ENCODE results near the gene C2CD2L. TPM values are rescaled to one million over a fixed set of nuclear protein-coding genes. Genes with fewer than 3 reads are reported as not detected.
A peak's percentile ranks its signal among the peaks of the same experiment; 100 is the strongest.

Gene C2CD2L
- total RNA-seq, 1 experiment from 2014 or later: 6.4 TPM

DNA sequence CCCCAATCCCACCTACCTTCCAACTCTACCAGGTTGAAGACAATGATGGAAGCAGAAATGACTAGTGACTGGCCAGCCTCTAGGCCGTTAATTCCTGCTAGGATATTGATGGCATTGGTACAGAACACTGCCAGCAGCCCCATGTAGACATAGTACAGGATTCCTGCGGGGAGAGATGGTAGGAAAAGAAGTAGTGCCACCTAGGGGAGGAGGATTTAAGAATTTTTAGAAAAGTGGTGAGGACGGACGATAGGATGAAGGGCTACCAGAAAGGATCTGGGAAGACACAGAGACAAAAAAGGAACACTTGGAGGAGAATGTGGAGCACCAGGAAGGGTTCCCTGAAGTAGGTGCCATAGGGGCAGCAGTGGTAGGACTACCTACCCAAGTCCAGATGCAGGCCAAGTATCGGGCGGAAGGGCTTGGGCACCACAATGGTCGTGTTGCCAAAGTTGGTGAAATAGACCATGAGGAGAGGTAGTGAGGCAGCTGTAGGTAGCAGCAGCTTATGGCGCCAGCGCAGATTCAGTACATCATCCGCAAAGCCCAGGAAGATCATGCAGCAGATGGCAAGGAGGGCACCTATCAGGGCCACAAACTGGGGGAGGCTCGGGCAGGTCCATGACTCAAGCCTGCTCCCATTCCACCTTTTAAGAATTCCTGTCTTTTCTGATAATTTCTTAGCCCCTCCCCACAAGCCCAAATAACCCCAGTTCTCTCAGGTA lies 6.7 kb upstream of the C2CD2L start:
- peaks cover 27% of the 10 kb centered on the region for H3K36me3 Mint-ChIP-seq
- POLR2A ChIA-PET: no interaction called here
- no peaks in the 10 kb centered on the region for H3K27me3 Mint-ChIP-seq (ENCODE audit: low read depth)
- no peak for ATAC-seq
- CTCF ChIA-PET: interaction anchor here (0.6 kb wide), 2 partner anchors 15 to 44 kb away, joined by 3 read pairs; no protein-coding TSS in a partner anchor
- H3K4me1 Mint-ChIP-seq: peaks cover 27% of the 10 kb centered on the region
- no peaks in the 10 kb centered on the region for H3K9me3 Mint-ChIP-seq
- H3K27ac Mint-ChIP-seq: peak overlapping the region; percentile 87
- peak overlapping the region; percentile 92 for H3K4me3 Mint-ChIP-seq
- no peak for DNase-seq (ENCODE audit: low spot score)
- TF ChIP-seq, protein P1, sequence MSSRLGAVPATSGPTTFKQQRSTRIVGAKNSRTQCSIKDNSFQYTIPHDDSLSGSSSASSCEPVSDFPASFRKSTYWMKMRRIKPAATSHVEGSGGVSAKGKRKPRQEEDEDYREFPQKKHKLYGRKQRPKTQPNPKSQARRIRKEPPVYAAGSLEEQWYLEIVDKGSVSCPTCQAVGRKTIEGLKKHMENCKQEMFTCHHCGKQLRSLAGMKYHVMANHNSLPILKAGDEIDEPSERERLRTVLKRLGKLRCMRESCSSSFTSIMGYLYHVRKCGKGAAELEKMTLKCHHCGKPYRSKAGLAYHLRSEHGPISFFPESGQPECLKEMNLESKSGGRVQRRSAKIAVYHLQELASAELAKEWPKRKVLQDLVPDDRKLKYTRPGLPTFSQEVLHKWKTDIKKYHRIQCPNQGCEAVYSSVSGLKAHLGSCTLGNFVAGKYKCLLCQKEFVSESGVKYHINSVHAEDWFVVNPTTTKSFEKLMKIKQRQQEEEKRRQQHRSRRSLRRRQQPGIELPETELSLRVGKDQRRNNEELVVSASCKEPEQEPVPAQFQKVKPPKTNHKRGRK (CRISPR knock-in tag; IDR thresholded peaks at IDR 0.05; ENCODE audit: borderline replicate concordance): no peak
- TF ChIP-seq SMAD3 (CRISPR knock-in tag; IDR thresholded peaks at IDR 0.05; ENCODE audit: borderline replicate concordance) (no peak), NR3C1 (CRISPR knock-in tag; conservative IDR thresholded peaks at IDR 0.05; ENCODE audit: low read depth) (no peak), KAT7 (CRISPR knock-in tag; IDR thresholded peaks at IDR 0.05; ENCODE audit: borderline replicate concordance) (no peak), EMX1 (CRISPR knock-in tag; IDR thresholded peaks at IDR 0.05) (no peak), ELF4 (CRISPR knock-in tag; IDR thresholded peaks at IDR 0.05; ENCODE audit: low read depth) (no peak), ZNF317 (CRISPR knock-in tag; IDR thresholded peaks at IDR 0.05; ENCODE audit: borderline replicate concordance, low read depth) (no peak), ZNF396 (CRISPR knock-in tag; IDR thresholded peaks at IDR 0.05; ENCODE audit: borderline replicate concordance) (no peak)
- TF ChIP-seq, protein P2, sequence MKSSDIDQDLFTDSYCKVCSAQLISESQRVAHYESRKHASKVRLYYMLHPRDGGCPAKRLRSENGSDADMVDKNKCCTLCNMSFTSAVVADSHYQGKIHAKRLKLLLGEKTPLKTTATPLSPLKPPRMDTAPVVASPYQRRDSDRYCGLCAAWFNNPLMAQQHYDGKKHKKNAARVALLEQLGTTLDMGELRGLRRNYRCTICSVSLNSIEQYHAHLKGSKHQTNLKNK (CRISPR knock-in tag; IDR thresholded peaks at IDR 0.05): no peak
- TF ChIP-seq, protein P3, sequence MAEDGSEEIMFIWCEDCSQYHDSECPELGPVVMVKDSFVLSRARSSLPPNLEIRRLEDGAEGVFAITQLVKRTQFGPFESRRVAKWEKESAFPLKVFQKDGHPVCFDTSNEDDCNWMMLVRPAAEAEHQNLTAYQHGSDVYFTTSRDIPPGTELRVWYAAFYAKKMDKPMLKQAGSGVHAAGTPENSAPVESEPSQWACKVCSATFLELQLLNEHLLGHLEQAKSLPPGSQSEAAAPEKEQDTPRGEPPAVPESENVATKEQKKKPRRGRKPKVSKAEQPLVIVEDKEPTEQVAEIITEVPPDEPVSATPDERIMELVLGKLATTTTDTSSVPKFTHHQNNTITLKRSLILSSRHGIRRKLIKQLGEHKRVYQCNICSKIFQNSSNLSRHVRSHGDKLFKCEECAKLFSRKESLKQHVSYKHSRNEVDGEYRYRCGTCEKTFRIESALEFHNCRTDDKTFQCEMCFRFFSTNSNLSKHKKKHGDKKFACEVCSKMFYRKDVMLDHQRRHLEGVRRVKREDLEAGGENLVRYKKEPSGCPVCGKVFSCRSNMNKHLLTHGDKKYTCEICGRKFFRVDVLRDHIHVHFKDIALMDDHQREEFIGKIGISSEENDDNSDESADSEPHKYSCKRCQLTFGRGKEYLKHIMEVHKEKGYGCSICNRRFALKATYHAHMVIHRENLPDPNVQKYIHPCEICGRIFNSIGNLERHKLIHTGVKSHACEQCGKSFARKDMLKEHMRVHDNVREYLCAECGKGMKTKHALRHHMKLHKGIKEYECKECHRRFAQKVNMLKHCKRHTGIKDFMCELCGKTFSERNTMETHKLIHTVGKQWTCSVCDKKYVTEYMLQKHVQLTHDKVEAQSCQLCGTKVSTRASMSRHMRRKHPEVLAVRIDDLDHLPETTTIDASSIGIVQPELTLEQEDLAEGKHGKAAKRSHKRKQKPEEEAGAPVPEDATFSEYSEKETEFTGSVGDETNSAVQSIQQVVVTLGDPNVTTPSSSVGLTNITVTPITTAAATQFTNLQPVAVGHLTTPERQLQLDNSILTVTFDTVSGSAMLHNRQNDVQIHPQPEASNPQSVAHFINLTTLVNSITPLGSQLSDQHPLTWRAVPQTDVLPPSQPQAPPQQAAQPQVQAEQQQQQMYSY (CRISPR knock-in tag; IDR thresholded peaks at IDR 0.05): no peak
- TF ChIP-seq, protein P4, sequence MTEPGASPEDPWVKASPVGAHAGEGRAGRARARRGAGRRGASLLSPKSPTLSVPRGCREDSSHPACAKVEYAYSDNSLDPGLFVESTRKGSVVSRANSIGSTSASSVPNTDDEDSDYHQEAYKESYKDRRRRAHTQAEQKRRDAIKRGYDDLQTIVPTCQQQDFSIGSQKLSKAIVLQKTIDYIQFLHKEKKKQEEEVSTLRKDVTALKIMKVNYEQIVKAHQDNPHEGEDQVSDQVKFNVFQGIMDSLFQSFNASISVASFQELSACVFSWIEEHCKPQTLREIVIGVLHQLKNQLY (CRISPR knock-in tag; IDR thresholded peaks at IDR 0.05): no peak

DNA sequence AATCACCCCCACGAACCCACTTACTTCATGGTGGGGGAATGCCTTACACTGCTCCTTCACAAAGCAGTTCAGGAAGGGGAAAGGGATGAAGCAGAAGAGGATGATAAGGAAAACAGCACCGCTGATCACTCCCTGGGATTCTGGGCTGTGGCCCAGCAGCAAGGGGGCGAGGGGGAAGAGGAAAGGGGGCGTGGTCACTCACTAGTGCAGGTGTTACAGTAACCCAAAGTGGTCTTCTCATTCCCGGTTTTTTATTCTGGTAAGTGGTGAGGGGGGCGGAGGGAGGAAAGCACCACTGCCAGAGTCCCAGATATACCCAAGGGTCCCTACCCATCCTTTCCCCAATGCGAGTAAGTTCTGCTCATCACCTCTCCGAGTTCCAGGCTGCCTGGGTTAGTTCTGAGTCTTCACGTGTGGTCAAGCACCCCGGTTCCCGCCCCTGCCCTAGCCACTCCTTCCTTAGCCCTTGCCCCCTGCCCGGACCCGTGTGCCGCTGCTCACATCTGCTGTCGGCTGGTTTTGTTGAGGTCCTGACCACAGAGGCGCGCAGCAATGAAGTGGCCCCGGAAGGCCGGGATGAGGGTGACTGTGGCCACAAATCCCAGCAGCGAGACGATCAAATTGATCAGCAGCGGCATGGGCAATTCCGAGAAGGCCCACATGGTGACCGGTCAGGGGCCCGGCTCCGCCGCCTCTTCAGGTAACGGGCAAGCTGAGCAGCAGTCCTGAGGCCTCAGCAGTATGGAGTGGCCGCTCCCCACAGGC lies 6.0 kb upstream of the C2CD2L start:
- Mint-ChIP-seq H3K4me3 (peak overlapping the region; percentile 92), H3K9me3 (no peaks in the 10 kb centered on the region), H3K27me3 (ENCODE audit: low read depth) (no peaks in the 10 kb centered on the region; the same call in 1 of the 2 replicates), H3K27ac (peak overlapping the region; percentile 100), H3K36me3 (peaks cover 27% of the 10 kb centered on the region), H3K4me1 (peaks cover 30% of the 10 kb centered on the region)
- ChIA-PET POLR2A (interaction anchor here (0.6 to 1.9 kb wide), 12 partner anchors 9 to 309 kb away, joined by 3 to 19 read pairs (median 3); partner anchors contain the start of genes HMBS, HYOU1, RPS25 and TRAPPC4), CTCF (interaction anchor here (0.6 to 1.9 kb wide), 17 partner anchors 9 to 239 kb away, joined by 3 to 15 read pairs (median 6); partner anchors contain the start of genes ABCG4, CBL, HINFP and HMBS)
- ATAC-seq: peak; percentile 43
- peak; percentile 61 for DNase-seq (ENCODE audit: low spot score)
- TF ChIP-seq ZNF121 (CRISPR knock-in tag; IDR thresholded peaks at IDR 0.05): no peak
- TF ChIP-seq, protein P5, sequence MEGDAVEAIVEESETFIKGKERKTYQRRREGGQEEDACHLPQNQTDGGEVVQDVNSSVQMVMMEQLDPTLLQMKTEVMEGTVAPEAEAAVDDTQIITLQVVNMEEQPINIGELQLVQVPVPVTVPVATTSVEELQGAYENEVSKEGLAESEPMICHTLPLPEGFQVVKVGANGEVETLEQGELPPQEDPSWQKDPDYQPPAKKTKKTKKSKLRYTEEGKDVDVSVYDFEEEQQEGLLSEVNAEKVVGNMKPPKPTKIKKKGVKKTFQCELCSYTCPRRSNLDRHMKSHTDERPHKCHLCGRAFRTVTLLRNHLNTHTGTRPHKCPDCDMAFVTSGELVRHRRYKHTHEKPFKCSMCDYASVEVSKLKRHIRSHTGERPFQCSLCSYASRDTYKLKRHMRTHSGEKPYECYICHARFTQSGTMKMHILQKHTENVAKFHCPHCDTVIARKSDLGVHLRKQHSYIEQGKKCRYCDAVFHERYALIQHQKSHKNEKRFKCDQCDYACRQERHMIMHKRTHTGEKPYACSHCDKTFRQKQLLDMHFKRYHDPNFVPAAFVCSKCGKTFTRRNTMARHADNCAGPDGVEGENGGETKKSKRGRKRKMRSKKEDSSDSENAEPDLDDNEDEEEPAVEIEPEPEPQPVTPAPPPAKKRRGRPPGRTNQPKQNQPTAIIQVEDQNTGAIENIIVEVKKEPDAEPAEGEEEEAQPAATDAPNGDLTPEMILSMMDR (IDR thresholded peaks at IDR 0.05): no peak
- TF ChIP-seq, protein P6, sequence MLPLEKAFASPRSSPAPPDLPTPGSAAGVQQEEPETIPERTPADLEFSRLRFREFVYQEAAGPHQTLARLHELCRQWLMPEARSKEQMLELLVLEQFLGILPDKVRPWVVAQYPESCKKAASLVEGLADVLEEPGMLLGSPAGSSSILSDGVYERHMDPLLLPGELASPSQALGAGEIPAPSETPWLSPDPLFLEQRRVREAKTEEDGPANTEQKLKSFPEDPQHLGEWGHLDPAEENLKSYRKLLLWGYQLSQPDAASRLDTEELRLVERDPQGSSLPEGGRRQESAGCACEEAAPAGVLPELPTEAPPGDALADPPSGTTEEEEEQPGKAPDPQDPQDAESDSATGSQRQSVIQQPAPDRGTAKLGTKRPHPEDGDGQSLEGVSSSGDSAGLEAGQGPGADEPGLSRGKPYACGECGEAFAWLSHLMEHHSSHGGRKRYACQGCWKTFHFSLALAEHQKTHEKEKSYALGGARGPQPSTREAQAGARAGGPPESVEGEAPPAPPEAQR (CRISPR knock-in tag; IDR thresholded peaks at IDR 0.05): no peak
- TF ChIP-seq, protein P7, sequence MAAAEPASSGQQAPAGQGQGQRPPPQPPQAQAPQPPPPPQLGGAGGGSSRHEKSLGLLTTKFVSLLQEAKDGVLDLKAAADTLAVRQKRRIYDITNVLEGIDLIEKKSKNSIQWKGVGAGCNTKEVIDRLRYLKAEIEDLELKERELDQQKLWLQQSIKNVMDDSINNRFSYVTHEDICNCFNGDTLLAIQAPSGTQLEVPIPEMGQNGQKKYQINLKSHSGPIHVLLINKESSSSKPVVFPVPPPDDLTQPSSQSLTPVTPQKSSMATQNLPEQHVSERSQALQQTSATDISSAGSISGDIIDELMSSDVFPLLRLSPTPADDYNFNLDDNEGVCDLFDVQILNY (CRISPR knock-in tag; IDR thresholded peaks at IDR 0.05): 0 out of 2 replicates have a peak, but pooled peaks have one; percentile 38
- TF ChIP-seq, protein P8, sequence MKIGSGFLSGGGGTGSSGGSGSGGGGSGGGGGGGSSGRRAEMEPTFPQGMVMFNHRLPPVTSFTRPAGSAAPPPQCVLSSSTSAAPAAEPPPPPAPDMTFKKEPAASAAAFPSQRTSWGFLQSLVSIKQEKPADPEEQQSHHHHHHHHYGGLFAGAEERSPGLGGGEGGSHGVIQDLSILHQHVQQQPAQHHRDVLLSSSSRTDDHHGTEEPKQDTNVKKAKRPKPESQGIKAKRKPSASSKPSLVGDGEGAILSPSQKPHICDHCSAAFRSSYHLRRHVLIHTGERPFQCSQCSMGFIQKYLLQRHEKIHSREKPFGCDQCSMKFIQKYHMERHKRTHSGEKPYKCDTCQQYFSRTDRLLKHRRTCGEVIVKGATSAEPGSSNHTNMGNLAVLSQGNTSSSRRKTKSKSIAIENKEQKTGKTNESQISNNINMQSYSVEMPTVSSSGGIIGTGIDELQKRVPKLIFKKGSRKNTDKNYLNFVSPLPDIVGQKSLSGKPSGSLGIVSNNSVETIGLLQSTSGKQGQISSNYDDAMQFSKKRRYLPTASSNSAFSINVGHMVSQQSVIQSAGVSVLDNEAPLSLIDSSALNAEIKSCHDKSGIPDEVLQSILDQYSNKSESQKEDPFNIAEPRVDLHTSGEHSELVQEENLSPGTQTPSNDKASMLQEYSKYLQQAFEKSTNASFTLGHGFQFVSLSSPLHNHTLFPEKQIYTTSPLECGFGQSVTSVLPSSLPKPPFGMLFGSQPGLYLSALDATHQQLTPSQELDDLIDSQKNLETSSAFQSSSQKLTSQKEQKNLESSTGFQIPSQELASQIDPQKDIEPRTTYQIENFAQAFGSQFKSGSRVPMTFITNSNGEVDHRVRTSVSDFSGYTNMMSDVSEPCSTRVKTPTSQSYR (CRISPR knock-in tag; IDR thresholded peaks at IDR 0.05): no peak
- TF ChIP-seq, protein P9, sequence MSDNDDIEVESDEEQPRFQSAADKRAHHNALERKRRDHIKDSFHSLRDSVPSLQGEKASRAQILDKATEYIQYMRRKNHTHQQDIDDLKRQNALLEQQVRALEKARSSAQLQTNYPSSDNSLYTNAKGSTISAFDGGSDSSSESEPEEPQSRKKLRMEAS (CRISPR knock-in tag; IDR thresholded peaks at IDR 0.05): no peak; the same call in 1 of the 2 replicates
- TF ChIP-seq NR3C1 (CRISPR knock-in tag; conservative IDR thresholded peaks at IDR 0.05; ENCODE audit: low read depth): no peak
